Sciatic nerve (tissue), 2 donors: ENCODE measurements around the gene MUTYH. TPM values are rescaled to one million over a fixed set of nuclear protein-coding genes. Genes with fewer than 3 reads are reported as not detected.

Experiments used
- ATAC-seq: fragments of 200-7000 bp; cut with Tn5 transposase; one replicate; pipeline ENCODE4 v1.9.1; 2020; ENCODE audit warnings: mild to moderate bottlenecking, moderate library complexity
- DNase-seq: peaks from one replicate; pipeline ENCODE4 v3.0.0-alpha.2; 2020; ENCODE audit warnings: low spot score
- intact Hi-C: fragments of 100-400 bp; cut with DNase I; formaldehyde crosslinking; loops from one replicate; pipeline ENCODE4 v1.14.2; 2022
- total RNA-seq: library from RNA; stranded (reverse); fragmentation: NEBNext Ultra II Directional; extraction: Animal tissue kit (Norgen Biotek cat#: 25700); gene quantifications from one replicate; pipeline ENCODE4 v1.2.1, GENCODE V29; 2021
- donor health status: DM: no; HTN: no; CAD: no.
- donor health status: DM: no; HTN: no; CAD: no.

Gene MUTYH
- total RNA-seq, 1 donor from 2014 or later, result 37.5 TPM

DNA sequence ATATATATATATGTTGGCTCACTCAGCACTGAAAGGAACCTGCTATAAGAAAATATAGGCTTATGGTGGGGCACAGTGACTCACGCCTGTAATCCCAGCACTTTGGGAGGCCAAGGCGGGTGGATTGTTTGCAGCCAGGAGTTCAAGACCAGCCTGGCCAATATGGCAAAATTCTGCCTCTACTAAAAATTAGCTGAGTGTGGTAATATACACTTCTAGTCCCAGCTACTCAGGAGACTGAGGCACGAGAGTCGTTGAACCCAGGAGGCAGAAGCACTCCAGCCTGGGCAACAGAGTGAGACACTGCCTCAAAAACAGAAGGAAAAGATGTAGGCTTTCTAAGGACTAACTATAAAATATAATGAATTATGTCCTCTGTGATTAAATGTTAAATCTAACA is 14.6 kb upstream of the MUTYH start:
- intact Hi-C loops, result no loop called here
- ATAC-seq (no peak), DNase-seq (no peak)

DNA sequence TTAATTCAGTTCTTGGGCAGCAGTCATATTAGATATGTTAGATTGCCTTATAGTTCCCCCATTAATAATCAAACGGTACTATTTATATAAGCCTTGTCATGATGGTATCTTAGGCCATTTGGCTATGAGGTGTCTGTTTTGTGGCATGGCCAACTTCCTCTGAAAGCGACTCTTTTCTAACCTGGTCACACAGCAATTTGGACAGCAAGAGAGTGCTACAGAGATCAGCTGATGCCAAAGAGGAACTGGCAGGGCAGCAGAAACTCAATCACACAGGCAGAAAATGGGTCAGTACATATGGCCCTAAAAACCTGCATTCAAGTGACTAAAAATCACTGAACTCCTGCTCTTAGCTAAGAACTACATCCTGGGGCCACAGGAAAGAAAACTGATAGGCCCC is 13.4 kb upstream of the MUTYH start:
- intact Hi-C loops, result no loop called here
- ATAC-seq (no peak), DNase-seq (no peak)

DNA sequence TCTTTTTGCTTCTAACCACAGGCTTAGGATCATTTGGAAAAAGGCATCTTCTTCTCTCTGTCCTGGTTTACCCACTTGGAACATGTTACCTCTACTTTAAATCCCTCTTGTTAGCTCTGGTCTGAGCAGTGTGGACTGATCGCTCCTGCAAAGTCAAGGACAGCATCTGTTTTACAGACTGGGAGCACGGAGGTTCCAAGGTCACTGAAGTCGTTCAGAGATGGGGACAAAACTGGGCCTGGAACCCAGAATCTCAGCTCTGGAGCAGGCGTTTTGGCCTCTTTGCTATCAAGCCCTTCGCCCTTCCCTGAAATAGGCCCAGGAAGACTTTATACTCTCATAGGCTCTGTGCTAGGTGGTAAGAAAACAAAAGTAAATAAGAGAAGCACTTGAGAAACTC is 11.3 kb upstream of the MUTYH start:
- ATAC-seq (no peak), DNase-seq (no peak)
- intact Hi-C loops, result no loop called here

DNA sequence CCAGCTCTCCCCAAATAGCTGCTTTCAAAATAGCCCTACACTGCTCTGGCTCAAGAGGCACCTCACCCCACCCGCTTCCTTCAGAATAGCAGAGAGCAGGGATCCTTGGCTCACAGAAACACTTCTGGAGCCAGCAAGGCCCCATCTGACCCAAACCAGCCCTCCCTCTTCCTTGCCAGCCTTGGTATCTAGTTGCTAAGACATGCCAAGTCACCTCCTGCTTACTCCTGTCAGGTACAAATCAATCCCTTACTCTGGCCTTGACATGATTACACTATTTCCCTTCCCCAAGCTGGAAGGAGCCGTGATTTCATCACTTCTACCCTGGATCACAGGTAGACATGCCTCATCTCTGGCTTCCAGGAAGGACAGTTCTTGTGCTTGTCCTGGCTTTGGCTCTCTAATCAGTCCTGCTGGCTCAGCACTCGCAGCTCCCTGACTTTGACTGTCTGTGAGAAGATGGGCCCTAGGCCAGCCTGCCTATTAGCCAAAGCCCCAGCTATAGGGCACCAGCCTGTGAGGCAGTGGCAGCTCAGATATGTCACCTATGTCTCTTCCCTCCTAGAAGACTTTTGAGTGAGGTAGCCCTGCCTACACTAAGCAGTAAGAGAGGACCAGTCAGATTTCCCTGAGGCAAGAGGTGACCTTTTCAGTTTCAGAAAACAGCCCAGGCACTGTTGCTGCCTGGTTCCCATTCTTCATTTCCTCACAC is 8.9 kb upstream of the MUTYH start:
- peak; percentile 78 for ATAC-seq
- intact Hi-C loops, result no loop called here
- DNase-seq, result no peak

DNA sequence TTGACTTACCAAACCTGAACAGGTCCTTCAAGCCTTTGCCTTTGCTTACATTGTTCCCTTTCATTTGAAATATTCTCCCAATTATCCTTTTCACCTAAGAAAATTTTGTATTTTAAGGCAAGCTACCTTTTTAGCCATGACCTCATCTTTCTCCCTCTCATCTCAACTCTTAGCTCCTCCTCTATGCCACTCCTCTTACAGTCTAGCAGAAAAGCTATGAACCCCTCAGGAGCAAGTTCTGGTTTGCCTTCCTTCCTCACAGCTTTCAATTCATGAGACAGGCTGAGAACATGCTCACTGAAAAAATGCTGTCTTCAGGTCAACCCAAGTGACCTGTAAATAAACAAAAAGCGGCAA is 8.3 kb upstream of the MUTYH start:
- no peak for DNase-seq
- intact Hi-C loops, result no loop called here
- ATAC-seq, result peak; percentile 54

DNA sequence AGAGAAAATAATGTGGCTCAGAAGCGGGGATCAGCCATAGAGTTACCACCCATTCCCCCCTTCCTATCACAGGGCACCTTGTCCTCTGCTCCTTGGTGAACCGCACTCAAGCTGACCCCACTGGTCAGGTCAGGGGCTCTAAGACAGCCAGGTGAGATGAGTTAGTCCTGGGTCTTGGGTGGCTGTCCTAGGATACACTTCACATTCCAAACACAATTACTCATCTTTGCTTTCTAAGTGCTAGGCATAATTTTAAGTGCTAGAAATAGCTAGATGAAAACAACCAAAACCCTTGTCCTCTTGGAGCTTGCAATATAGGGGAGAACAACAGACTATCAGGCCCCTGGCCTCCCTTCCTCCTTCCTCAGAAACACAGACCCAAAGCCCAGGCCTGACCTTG is 7.8 kb upstream of the MUTYH start:
- DNase-seq (no peak), ATAC-seq (no peak)
- intact Hi-C loops, result no loop called here

DNA sequence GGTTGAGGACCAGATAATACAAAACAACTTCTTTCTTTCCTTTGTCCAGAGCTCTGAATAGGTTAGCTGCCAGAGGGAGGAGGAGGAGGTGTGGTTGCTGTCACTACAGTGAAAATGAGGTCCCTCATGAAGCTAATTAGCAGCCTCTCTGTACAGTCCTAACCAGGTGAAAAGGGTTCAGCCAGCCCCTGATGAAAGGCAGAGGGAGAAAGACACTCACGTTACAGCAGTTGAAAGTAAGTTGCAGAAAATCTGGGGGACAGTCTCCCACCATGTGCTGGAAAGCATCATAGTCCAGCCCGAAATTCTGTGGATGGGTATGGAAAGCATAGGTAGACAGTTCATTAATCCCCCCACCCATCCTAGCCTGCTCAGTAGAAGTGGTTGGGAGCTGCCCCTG is 6.2 kb upstream of the MUTYH start:
- ATAC-seq (no peak), DNase-seq (no peak)
- intact Hi-C loops, result no loop called here

DNA sequence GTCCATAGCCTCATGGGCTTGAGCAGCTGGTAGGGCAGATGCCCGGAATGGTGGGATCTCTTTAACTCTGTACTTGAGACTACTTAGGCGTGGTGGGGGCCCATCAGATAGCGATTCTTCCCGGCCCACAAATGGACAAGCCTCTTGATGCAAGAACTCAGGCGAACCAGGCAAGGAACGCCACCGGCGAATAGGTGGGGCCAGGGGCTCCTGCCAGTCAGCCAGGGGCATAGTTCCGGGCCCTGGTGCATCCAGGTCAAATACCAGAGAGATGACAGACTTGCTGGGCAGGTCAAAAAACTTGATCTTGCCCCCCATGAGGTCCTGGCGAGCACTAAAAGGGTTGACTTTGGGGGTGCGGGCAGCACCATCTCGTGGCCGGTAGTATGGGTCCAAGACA is 4.8 kb upstream of the MUTYH start:
- no peak for DNase-seq
- no peak for ATAC-seq
- intact Hi-C loops, result no loop called here

DNA sequence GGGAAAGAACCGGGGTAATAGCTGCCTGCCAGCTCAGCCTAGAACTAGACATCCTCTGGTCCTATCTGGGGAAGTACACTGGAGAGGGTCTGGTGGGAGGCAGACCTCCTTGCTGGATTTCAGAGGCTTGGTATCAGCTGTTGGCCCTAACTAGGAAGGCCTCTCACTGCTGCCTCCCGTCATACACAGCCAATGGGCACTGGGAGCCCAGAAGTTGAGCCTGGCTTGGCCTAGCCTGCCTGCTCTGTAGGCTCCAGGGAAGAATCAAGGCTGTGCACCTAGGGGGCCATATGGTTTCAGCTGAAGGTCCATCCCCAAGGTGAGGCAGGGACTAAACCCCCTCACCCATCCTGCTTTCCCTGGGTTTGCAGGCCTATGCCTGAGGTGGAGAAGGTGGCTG is 4.3 kb upstream of the MUTYH start:
- ATAC-seq (no peak), DNase-seq (no peak)
- intact Hi-C loops, result no loop called here

DNA sequence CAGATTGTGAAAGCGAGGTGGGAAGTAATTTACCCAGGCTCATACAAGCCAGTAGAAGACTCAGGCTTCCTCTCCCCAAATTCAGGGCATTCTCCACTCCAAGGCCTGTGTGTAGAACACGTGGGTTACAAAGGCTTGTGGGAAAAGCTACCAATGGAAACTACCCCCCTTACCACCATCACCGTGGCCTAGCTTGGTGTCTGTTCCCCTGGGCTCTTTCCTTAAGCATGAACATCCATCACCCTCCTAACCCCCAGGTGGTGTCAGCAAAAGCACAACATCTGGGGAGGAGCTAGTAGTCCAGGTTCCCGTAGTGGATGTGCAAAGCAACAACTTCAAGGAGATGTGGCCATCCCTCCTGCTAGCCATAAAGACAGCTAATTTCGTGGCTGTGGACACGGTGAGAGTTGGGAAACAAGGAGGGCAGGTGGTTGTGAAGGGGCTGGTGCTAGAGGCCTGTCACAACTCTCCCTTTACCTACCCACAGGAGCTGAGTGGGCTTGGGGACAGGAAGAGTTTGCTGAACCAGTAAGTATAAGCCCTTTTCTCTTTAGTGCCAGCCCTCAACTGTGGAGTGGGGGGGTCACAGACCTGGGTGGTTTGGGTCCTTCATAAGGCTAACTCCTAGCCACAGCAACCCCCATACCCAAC is 701 bp upstream of the MUTYH start:
- DNase-seq, result no peak
- ATAC-seq, result peak; percentile 1
- intact Hi-C loops, result no loop called here

DNA sequence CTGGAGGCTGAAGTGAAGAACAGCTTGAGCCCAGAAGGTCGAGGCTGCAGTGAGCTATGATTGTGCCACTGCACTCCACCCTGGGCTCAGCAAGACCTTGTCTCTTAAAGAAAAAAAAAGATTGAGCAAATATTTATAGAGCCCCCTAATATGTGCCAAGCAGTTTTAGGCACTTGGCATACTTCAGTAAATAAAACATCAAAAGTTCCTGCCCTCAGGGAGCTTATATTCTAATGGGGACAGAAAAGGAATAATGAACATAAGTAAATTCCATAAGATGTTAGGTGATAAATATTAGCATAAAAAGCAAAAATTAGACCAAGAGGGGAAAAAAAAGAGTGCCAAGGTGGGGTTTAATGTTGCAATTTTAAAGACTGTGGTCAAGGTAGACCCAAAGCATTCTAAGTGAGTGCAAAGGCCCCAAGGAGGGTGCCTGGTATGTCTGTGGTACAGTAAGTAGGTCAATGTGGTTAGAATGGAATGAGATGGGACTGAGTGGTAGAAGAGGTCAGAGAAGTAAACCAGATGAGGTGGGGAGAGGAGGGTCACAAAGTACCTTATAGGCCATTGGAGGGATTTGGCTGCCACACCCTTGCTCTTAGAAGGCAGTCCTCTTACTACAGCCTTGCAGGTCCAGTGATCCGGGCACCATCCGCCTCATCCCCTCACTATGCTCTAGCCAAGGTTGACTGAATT is 2.5 kb downstream of the MUTYH start:
- intact Hi-C loops, result no loop called here
- no peak for ATAC-seq
- DNase-seq, result no peak

DNA sequence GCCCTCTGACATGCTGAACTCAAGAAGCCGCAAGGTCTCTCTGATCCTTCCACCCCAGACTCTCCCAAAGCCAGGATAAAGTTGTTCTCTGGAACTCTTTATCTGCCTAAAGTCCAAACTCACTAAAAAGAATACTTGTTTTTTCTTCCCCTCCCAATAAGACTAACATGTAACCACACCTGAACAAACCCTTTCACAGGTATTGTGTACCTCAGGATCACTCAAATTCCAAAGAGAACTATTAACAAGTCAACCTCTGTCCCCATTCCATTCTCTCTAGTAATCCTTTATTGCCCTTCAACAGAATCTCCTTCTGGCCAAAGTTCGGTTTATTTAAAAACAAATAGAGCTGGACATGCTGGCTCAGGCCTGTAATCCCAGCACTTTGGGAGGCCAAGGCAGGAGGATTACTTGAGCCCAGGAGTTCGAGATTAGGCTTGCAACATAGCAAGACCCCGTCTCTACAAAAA is 4.3 kb downstream of the MUTYH start:
- ATAC-seq (no peak), DNase-seq (no peak)
- intact Hi-C loops, result no loop called here

DNA sequence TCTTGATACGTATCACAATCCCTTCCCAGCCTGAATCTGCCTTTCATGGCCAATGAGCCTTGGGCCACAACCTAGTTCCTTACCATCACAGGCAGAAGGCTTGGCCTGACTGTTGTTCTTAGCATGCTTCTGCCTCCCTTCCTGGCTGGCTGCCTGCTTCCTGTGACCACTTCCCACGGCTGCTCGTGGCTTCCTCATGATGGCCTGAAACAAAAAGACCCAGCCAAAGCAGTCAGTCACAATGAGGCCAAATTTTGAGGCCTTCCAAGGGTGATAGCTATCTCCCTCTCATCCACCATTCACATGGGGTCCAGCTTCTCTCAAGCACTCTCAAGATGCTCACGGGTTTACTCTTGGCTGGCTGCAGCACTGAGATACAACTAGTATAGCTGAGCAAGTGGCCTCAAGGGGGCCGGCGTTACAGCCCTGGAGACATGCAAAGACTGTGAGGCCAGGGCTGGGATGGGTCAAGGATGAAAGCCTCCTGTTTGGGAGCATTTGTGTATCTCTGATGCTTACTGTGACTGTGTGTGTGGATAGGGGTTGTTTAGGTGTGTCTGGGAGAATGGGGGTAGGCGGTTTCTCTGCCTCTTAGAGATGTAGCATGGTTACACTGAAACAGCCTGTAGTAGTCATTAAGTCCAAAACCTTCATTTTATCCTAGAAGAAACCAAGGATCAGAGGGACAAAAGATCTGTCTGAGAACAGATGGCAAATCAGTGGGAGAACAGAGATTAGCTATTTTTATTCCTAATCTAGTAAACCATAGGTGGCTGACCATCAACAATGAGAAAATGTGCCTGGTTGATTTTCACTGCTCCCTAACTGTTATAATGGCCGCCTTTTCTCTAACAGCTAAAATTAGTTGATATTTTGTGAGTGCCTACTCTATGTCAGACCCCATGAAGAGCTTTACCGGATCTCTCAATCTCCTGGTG is 5.7 kb downstream of the MUTYH start:
- no peak for DNase-seq
- intact Hi-C loops, result no loop called here
- peak; percentile 54 for ATAC-seq

DNA sequence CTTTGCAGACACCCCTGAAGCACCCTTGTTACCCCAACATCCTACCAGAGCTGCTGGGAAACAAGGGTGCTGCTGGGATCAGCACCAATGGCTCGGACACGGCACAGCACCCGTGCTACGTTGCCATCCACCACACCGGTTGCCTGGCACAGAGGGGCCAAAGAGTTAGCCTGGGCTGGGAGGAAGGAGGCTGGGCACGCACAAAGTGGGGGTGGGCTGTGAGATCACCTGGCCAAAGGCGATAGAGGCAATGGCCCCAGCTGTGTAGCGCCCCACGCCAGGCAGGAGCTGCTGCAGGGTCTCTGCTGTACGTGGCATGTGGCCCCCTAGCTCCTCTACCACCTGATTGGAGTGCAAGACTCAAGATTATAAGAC is 7.9 kb downstream of the MUTYH start:
- ATAC-seq, result no peak
- DNase-seq, result no peak
- intact Hi-C loops, result no loop called here

DNA sequence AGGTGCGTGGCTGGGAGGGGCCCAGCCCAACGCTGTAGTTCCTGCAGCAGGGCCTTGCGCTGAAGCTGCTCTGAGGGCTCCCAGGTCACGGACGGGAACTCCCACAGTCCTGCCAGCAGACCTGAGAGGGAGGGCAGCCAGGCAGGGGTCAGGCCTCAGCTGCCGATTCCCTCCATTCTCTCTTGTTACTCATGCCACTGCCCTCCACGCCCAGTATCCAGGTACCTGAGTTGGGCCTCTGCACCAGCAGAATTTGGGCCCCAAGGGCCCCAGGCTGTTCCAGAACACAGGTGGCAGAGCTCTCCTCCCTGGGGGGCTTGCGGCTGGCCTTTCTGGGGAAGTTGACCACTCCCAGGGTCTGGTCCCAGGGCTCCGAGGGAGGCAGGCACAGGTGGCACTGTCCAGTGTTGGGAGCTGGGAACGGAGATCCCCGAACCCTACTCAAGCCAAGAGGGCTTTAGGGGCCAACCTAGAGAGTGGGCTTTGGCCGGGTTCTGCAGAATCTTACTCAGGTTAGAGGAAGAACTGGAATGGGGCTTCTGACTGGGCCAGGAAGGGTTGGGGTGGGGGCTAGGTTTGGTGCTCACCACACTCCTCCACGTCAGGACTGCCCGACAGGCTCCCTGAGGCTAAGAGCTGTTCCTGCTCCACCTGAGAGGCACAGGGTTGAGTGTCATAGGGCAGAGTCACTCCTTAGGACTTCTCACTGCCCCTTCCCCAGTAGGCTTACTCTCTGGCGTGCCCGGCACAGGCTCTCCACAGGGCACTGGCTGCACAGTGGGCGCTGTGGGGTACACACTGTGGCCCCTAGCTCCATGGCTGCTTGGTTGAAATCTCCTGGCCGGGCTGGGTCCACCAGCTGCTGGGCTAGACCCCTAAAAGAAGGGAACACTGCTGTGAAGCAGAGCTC is 8.5 kb downstream of the MUTYH start:
- DNase-seq, result no peak

DNA sequence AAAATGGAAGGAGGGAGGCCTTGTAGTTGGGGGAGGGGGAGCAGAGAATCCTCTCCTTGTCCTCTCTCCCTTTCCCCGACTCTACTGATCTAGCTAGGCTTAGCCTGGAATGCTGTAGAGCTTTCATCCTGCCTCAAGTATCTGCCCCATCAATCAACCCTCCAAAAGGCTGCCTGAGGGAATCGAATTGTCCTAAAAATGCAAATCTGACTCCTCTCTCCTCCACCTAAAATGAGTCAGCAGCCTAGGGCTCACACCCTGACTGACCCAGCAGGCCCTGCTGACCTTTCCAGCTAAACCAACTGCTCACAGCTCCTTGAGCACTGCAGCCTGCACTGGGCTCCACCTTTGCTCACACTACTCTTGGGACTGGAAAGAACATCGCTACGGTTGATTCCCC is 10.8 kb downstream of the MUTYH start:
- ATAC-seq, result no peak
- intact Hi-C loops, result no loop called here

More for the DNA sequence above, 8.5 kb downstream of the MUTYH start:
- intact Hi-C loops, result no loop called here
- ATAC-seq, result no peak

DNA sequence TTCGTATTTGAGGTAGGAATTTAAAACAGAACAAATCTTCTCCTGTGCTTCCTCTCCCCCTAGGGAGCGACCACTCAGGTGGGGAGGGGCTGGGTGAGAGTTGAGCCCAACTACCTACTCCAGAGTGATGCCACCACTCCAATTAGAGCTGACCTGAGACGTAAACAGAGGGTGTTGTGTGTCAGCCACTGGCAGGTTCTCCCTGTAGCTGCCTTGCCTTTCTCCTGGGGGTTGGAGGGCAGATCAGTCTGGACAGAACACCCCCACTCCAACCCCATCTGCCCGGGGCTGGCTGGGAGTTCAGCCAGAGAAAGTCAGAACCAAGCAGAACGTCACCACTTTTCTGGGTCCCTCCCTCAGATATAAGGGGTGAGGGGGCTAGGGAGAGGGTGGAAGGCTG is 11.6 kb downstream of the MUTYH start:
- no peak for DNase-seq
- intact Hi-C loops, result no loop called here
- ATAC-seq, result no peak

More for the DNA sequence above, 10.8 kb downstream of the MUTYH start:
- DNase-seq, result no peak
